GM12872 (cell line): ENCODE data around the gene ARL5B.

Experiments
- TF ChIP-seq, protein P1 (sequence below): IDR thresholded peaks from 3 replicates; pipeline ENCODE4 v1.5.1; 2011; ENCODE audit warnings: low read depth, mild to moderate bottlenecking, low read length, moderate library complexity; ENCODE audit not compliant: insufficient read depth

ARL5B gene

DNA sequence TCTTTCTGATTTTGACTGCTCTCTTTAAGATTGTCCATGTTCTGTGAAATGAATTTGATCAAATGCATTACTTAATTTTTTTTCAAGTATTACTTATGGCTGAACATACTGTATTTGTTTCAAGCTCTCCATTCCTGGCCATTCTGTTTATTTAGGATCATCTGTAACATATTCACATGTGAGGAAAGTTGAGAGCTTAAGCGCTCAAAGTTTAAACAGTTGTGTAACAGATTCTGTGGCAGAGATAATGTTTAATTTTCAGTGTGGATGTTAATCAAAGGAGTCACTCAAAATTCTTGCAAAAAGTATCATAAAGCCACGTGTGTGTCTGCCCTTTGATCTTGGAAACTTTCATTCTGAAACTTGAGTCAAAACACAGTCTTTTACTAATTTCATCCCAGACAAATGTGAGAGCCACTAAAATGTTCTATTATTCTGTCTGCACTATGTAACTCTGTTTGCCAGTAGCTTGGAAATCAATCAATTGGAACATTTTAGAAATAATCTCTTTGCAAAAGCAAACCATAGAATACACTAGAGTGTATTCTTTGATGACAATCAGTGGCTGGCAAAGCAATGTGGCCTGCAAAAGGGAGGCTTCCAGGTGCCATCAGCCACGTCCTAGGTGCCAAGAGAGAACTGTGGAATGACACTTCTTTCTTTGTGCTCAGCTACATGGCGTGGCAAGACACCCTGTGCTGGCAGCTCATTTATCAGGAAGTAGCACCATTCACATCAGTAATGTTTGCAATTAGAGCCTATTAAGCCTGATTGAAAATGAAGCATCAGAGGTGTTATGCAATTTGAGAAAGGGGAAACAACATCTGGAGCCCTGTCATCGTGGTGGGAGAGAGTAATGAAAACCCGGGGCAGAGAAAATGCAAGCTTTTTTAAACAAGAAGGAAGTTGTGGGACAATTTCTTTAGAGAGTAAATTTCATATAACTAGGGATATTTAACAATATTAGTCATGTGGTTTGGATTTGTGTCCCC, 40.9 kb downstream of the ARL5B start:
- TF ChIP-seq, protein P1, sequence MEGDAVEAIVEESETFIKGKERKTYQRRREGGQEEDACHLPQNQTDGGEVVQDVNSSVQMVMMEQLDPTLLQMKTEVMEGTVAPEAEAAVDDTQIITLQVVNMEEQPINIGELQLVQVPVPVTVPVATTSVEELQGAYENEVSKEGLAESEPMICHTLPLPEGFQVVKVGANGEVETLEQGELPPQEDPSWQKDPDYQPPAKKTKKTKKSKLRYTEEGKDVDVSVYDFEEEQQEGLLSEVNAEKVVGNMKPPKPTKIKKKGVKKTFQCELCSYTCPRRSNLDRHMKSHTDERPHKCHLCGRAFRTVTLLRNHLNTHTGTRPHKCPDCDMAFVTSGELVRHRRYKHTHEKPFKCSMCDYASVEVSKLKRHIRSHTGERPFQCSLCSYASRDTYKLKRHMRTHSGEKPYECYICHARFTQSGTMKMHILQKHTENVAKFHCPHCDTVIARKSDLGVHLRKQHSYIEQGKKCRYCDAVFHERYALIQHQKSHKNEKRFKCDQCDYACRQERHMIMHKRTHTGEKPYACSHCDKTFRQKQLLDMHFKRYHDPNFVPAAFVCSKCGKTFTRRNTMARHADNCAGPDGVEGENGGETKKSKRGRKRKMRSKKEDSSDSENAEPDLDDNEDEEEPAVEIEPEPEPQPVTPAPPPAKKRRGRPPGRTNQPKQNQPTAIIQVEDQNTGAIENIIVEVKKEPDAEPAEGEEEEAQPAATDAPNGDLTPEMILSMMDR: no peak

DNA sequence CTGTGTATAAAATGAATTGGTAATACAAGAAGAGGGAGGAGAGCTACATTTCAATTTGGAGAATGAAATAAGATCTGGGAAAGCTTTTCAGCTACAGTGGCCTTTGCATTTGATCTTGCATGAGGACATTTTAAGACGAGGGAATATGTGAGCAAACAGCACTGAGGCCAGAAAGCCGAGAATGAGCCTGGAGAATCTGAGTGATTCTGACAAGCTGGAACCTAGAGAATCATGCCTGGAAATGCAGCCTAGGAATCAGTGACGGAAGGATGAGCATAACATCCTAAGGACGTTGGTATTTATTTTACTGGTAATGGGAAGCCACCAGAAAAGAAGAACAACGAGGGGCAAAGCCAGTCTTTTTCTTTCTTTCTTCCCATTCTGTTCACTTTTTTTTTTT, 44.3 kb downstream of the ARL5B start:
- TF ChIP-seq, protein P1: no peak

DNA sequence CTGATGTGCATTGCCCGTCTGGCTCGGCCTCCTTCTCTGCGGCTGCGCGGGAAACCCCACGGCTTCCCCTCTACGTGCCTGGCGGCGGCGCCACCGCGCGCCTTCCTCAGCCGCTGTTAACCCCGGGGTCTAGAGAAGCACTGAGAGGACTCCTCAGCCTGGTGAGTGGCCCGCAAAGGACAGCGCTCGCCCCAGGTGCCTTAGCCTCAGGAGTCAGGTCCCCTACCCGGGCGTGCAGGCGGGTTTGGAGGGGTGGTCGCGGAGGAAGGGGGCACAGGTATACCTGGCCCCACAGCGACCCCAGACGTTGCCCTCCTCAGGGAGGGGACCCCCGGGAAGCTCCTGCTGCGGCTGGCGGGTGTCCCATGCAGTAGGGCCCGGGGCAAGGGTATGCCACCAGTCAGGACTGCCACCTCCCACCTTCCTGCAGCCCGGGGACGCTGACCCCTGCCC, 51.0 kb downstream of the ARL5B start:
- TF ChIP-seq, protein P1: no peak

GRCh38 chr10:18713077-18713476, 53.8 kb downstream of the ARL5B start:
- TF ChIP-seq, protein P1: no peak

DNA sequence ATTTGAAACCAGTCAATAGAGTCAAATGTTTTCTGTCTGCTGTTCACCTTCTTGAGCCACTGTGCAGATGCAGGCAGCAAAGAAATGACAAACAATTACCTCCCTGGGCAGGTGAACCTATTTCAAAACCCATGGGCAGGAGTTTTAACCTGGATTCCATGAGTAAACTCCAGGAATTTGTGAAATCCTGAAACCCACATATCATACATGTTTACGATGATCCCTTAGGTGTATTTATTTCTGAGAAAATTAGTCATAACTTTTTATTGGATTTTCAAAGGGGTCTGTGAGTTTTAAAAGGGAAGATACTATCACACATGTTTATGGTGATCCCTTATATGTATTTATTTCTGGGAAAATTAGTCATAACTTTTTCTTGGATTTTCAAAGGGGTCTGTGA, 59.8 kb downstream of the ARL5B start:
- TF ChIP-seq, protein P1: no peak

DNA sequence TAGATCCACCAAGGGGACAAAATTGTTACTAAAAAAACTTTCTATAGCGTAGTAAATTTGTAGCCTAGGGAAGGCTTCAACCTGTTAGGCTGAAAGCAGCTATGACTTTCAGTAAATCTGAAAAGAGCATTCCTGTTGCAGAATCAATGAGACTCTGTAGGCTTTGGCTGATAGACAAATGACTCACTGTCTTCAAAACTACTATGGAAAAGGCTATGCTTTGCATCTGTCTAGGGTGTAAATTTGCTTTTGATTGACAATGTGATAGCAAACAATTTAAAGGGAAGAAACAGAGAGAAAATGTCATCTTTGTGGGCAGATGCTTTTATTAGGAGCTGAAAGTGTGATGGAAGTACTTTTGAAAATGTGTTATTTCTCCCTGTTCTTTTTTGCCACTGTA, 60.6 kb downstream of the ARL5B start:
- TF ChIP-seq, protein P1: no peak

- TF ChIP-seq, protein P1: no peak
Observed at GRCh38 chr10:18721067-18721466, 61.8 kb downstream of the ARL5B start.
